GM19035 (cell line): ENCODE measurements around the gene BHLHE41.

ENCODE experiments used
- ATAC-seq: cut with Tn5 transposase; IDR thresholded peaks from one replicate; pipeline ENCODE4 v1.9.1; 2021; ENCODE audit not compliant: unreplicated experiment

BHLHE41 gene

GRCh38 chr12:26114720-26115401, 10.0 kb downstream of the BHLHE41 start:
- no peak for ATAC-seq

- peak; percentile 73 for ATAC-seq
Observed at GRCh38 chr12:26113853-26114719, 10.8 kb downstream of the BHLHE41 start.

GRCh38 chr12:26113181-26113654, 11.6 kb downstream of the BHLHE41 start:
- no peak for ATAC-seq

- ATAC-seq = no peak
Observed at GRCh38 chr12:26112703-26113147, 12.1 kb downstream of the BHLHE41 start.

GRCh38 chr12:26112232-26112631, 12.6 kb downstream of the BHLHE41 start:
- no peak for ATAC-seq

GRCh38 chr12:26109343-26109881, 15.4 kb downstream of the BHLHE41 start:
- ATAC-seq = no peak

GRCh38 chr12:26108915-26109314, 15.9 kb downstream of the BHLHE41 start:
- ATAC-seq = no peak

GRCh38 chr12:26106347-26106746, 18.5 kb downstream of the BHLHE41 start:
- no peak for ATAC-seq

GRCh38 chr12:26102953-26103352, 21.9 kb downstream of the BHLHE41 start:
- ATAC-seq = no peak

GRCh38 chr12:26101763-26102162, 23.1 kb downstream of the BHLHE41 start:
- no peak for ATAC-seq

- ATAC-seq = no peak
Observed at GRCh38 chr12:26101350-26101734, 23.5 kb downstream of the BHLHE41 start.

- no peak for ATAC-seq
Observed at GRCh38 chr12:26100666-26101349, 24.0 kb downstream of the BHLHE41 start.

GRCh38 chr12:26097046-26097878, 27.6 kb downstream of the BHLHE41 start:
- ATAC-seq = peak; percentile 82

GRCh38 chr12:26096036-26096435, 28.8 kb downstream of the BHLHE41 start:
- no peak for ATAC-seq

GRCh38 chr12:26095186-26095585, 29.7 kb downstream of the BHLHE41 start:
- no peak for ATAC-seq

GRCh38 chr12:26092346-26093105, 32.3 kb downstream of the BHLHE41 start:
- ATAC-seq = no peak

GRCh38 chr12:26091822-26092221, 33.0 kb downstream of the BHLHE41 start:
- ATAC-seq = no peak

- no peak for ATAC-seq
Observed at GRCh38 chr12:26090836-26091510, 33.9 kb downstream of the BHLHE41 start.

GRCh38 chr12:26088998-26089397, 35.8 kb downstream of the BHLHE41 start:
- ATAC-seq = peak; percentile 94
